AG04450 (cell line): ENCODE results near the gene RASSF3. TPM values are rescaled to one million over a fixed set of nuclear protein-coding genes. Genes with fewer than 3 reads are reported as not detected.

Experiments used
- CTCF ChIA-PET: fragments of 300-600, 350-600 bp; formaldehyde crosslinking; extraction: SDS; loops from one replicate; lab custom pipeline; 2022; ENCODE audit warnings: antibody characterized with exemption, inconsistent platforms; lab: Charles Lee
- POLR2A ChIA-PET: fragments of 350-600 bp; formaldehyde crosslinking; extraction: SDS; loops from one replicate; lab custom pipeline; 2021; ENCODE audit warnings: antibody characterized with exemption, inconsistent platforms; lab: Yijun Ruan, JAX
- DNase-seq: peaks from one replicate; pipeline ENCODE4 v3.0.0-alpha.2; 2011; ENCODE audit warnings: low read depth, low spot score
- H3K27ac ChIP-seq: one replicate; pipeline ENCODE4 v1.5.1; 2012; ENCODE audit warnings: low read depth, low read length, control low read depth
- H3K27me3 ChIP-seq: one replicate; pipeline ENCODE4 v1.6.0; 2012; ENCODE audit warnings: low read length; ENCODE audit not compliant: control insufficient read depth, insufficient read depth
- H3K4me3 ChIP-seq: 2 replicates; pipeline ENCODE4 v1.5.1; 2011; ENCODE audit warnings: mild to moderate bottlenecking, low read depth, low read length, control low read depth
- H3K9me3 ChIP-seq: 2 replicates; pipeline ENCODE4 v1.5.1; 2012; ENCODE audit warnings: low read length; ENCODE audit not compliant: control insufficient read depth, insufficient read depth
- CTCF ChIP-seq: IDR thresholded peaks from 2 replicates; pipeline ENCODE4 v1.5.1; 2011; ENCODE audit warnings: low read depth, low read length, control low read depth, inconsistent platforms
- polyA plus RNA-seq: library from polyadenylated mRNA; depleted of rRNA; stranded (reverse); fragments of >200 nt; gene quantifications from 2 replicates; pipeline ENCODE4 v1.2.3, GENCODE V29; 2011

Gene RASSF3
- polyA plus RNA-seq, 1 experiment, result 46.7 TPM

- Histone ChIP-seq H3K9me3 (no peaks in the 10 kb centered on the region), H3K27me3 (no peaks in the 10 kb centered on the region), H3K27ac (no peak overlapping the region), H3K4me3 (no peak overlapping the region)
- no peak for TF ChIP-seq CTCF
- CTCF ChIA-PET, result interaction anchor here (1.0 to 3.1 kb wide), 4 partner anchors 9 to 157 kb away, joined by 3 to 14 read pairs (median 8); no protein-coding TSS in a partner anchor
- no peak for DNase-seq
- POLR2A ChIA-PET, result no interaction called here
Observed at GRCh38 chr12:64706857-64707256, 96.6 kb downstream of the RASSF3 start.

- no peaks in the 10 kb centered on the region for H3K9me3 ChIP-seq
- H3K27me3 ChIP-seq, result no peaks in the 10 kb centered on the region
- no peak overlapping the region for H3K4me3 ChIP-seq
- no peak for DNase-seq
- ChIA-PET POLR2A (no interaction called here), CTCF (interaction anchor here (1.0 to 3.1 kb wide), 5 partner anchors 9 to 158 kb away, joined by 3 to 14 read pairs (median 4); no protein-coding TSS in a partner anchor)
- H3K27ac ChIP-seq, result no peak overlapping the region
- TF ChIP-seq CTCF, result no peak
Observed at GRCh38 chr12:64707362-64707761, 97.1 kb downstream of the RASSF3 start.

- no peak overlapping the region for H3K4me3 ChIP-seq
- POLR2A ChIA-PET, result no interaction called here
Observed at GRCh38 chr12:64707926-64708325, 97.6 kb downstream of the RASSF3 start.

DNA sequence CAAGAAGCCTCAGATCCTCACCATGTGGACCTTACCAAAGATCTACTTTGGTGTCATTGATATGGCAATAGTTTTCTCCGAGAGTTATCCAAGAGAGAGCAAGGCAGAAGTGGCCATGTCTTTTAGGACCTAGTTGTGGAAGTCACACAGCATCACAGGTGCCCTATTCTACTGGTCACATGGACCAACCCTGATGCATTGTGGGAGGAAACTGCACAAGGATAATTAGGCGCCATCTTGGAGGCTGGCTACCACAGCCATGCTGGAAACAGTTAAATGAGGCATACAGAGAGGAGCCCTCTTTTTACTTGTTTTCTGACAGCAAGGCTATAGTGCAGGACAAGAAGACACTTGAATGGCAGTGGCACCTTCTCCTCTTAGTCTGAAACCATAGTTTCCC lies 99.1 kb downstream of the RASSF3 start:
- no peaks in the 10 kb centered on the region for H3K9me3 ChIP-seq
- ChIA-PET CTCF (interaction anchor here (1.9 kb wide), 1 partner anchor 12 kb away, joined by 13 read pairs; no protein-coding TSS in a partner anchor), POLR2A (no interaction called here)
- TF ChIP-seq CTCF, result no peak
- no peak for DNase-seq
- no peaks in the 10 kb centered on the region for H3K27me3 ChIP-seq
- H3K27ac ChIP-seq, result no peak overlapping the region
- no peak overlapping the region for H3K4me3 ChIP-seq

More at GRCh38 chr12:64707926-64708325, 97.6 kb downstream of the RASSF3 start:
- CTCF ChIA-PET, result interaction anchor here (1.0 to 3.1 kb wide), 5 partner anchors 8 to 158 kb away, joined by 3 to 14 read pairs (median 4); no protein-coding TSS in a partner anchor
- H3K27me3 ChIP-seq, result no peaks in the 10 kb centered on the region
- DNase-seq, result no peak
- H3K27ac ChIP-seq, result no peak overlapping the region
- H3K9me3 ChIP-seq, result no peaks in the 10 kb centered on the region
- TF ChIP-seq CTCF, result no peak

DNA sequence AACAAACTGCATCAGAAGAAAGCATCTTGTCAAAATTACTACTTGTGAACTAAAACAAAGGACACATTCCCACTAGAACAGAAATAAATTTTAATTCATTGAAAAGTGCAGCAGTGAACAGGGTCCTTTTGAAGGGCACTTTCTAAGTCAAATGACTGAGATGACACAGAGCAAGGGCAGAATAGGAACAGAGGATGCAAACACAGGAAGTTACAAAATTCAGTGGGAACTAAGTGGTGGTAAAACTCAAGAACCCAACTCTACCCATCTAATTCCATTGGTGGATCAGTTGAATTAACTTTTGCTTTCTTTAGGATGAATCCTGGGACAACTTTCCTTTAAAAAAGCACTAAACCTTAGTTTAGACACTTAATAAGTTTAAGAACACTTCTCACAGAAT lies 103.1 kb downstream of the RASSF3 start:
- Histone ChIP-seq H3K9me3 (no peaks in the 10 kb centered on the region), H3K4me3 (no peak overlapping the region), H3K27me3 (no peaks in the 10 kb centered on the region), H3K27ac (no peak overlapping the region)
- ChIA-PET POLR2A (no interaction called here), CTCF (interaction anchor here (4.7 kb wide), 1 partner anchor 16 kb away, joined by 15 read pairs; no protein-coding TSS in a partner anchor)
- TF ChIP-seq CTCF, result no peak
- DNase-seq, result no peak
